GM21447 (cell line): ENCODE measurements around the gene DNAI1.
"Not testable (repeated sequence)": the region's sequence is repeated elsewhere in the genome, so short reads cannot be mapped to it uniquely, and the experiment has no call there.

Experiments used
- ATAC-seq: cut with Tn5 transposase; IDR thresholded peaks from one replicate; pipeline ENCODE4 v1.9.1; 2021; ENCODE audit not compliant: unreplicated experiment

The DNAI1 gene

DNA sequence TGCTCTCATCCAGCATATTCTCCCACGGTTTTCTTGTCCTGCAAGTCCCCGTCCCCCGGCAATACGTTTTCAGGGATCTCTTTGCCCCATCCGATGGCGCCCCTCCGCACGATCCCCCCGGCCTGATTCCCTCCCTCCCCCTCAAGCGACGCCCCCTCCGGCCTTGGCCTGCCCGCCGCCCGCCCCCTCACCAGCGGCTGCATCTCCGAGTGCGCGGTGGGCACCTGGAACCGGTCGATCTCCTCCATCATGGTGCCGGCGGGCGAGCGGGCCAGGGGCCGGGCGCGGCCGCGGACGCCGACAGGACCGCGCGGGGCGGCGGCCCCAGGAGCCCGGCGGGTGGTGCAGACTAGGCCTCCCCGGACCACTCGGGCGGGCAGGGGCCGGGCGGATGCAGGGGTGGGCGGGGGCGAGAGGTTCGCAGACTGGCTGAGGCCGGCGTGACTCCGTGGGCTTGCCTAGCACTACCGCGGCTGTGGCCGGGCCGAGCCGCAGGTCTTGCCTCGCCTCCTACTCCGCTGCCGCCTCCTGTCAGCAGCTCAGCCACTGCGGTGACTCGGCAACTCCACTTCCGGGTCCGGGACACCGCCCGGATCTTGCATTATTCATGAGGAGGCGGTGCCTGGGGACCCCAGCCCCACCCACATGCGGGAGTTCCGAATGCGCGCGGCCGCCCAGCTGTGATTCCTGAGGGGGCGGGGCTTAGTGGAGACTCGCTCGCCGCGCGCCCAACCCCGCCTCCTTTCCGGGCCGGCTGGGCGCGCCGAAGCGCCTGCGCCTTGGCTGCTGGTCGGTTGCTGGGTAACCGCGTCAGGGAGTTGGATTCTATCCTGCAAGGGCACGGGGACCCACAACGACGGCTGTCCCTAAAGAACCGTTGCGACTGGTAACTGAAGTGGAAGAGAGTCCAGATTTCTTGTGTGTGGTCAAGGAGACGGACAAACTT lies at the start of gene DNAI1, which contains the start of gene FAM219A:
TSS of gene DNAI1 (plus strand) at position 793 of the 946 bp plus-strand sequence. CDS start 201 bp downstream, outside the sequence.
TSS of gene FAM219A (minus strand) at position 558 of the 946 bp plus-strand sequence. CDS start at position 251, 307 bp downstream.
- ATAC-seq, result peak; percentile 98

DNA sequence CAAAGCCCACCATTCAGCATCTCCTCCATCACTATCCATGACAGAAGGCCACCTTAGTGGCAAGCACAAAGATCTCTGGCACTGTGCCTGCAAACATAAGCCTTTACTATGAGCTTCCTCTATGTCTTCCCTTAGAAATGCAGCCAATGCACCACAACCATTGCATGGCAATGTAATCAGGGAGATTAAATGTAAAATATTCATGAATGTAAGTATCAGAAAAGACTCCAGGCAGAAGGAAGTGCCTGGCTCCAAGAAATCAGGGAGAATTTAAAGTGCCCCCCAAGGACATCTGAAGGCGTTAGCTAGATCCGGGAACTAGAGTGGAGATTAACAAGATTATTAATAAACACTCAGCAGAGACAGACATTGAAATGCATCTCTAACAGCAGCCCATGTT lies 49.5 kb upstream of the DNAI1 start:
- no peak for ATAC-seq

DNA sequence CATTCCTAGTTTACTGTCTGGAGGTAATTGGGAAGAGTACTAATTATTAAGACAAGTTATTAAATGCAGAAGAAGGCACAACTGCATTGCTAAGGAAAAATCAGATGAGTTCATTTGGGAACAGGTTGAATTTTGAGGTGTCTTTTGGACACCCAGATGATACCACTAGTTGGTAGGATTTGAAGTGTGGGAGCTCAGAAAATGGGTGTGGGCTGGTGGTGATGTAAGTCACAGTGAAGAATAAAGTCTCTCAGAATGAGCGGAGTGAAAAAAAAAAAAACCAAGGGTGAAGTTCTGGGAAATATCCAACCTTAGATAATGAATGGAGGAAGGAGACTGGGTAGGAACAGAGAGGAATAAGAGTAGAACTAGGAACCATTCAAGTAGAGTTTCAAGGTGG lies 46.3 kb upstream of the DNAI1 start:
- no peak for ATAC-seq

DNA sequence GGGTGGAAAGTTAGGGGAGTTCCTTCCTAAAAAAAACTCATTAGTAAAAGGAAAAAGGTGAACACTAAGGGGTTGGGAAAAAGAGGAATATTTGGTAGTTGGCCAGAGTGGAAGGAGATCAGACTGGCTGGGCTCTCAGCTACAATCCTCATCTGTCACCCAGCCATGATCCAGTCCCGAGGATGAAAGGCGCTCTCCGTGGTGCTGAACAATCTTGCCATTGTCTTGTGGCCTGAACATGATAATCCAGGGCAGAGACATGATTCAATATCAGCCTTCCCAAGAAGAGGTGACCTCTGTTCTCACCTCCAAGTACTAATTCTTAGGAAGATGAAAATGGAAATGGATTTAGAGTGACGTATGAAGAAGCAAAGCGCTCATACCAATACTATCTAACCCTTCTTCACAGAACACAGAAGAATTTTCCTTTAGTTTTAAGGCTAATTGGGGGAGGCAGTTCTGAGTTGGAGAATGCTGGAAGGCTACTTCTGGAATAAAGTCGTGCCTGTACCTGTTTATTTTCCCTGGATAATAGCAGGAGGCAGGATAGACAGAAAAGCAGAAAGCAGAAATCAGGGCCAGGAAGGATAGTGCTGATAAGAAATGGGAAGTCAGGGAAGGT lies 45.3 kb upstream of the DNAI1 start:
- ATAC-seq, result no peak

GRCh38 chr9:34417734-34418133 lies 40.9 kb upstream of the DNAI1 start:
- no peak for ATAC-seq

DNA sequence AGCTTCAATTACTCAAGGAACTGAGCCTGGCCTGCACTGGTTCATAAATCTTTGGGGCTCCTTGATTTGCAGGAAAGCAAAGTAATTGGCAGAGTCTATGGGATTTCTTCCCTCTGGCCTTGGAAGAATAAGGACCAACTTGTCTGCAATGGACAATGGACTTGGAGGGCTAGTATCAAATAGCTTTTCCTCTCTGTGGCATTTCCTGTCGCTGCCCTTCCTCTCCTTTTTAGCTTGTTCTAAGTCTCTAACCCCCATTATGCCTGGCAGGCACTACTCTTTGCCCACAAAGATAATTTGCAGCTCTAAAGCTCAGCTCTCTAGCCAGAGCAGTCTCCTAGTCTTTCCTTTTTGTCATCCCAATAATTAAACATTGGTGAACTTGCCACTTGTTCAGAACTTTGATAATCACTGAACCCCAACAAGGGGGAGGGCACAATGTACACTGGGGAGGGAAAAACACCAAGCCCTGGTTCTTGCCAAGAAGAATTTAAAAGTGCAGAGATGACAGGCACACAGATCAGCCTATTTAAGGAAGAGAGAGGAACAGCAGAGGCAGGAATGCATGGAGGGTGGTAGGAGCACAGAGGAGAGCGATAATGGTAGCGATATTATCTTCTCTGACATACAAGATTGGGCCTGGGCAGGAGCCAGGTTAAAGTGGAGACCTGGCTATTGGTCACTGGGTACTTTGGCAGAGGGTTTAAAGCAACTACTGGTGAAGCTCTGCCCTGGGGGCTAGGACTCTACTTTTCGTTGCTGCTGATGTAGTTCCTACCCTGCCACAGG lies 38.7 kb upstream of the DNAI1 start:
- ATAC-seq, result no peak

- ATAC-seq, result no peak
These were observed 32.1 kb upstream of the DNAI1 start for GRCh38 chr9:34426347-34427074.

GRCh38 chr9:34428325-34428958 lies 30.2 kb upstream of the DNAI1 start:
- ATAC-seq, result no peak

DNA sequence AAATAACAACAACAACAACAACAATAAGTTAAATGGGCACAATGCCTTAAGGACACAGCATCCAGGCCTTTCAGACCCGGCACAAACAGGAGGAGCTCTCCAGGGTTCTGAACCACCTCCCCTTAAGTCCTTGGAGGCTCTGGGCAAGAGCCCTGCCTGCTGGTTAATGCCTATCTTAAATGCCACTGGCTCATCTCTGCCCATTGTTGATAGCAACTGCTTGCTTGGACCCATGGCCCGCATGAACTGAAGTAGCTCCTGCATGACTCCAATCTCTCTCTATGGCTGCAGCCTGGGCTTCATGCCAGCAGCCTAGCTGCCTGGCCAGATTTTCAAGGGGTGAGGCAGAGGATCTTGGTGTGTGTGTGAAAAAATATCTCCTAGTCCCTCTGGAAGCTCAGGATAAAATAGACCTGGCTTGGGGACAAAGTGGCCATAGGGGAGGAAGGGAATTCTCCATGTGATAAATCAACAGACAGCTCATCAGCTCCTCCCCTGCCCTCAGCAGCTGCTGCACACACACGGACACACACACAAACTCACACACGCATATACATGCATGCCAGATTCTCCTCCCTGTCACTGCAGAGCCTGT lies 27.7 kb upstream of the DNAI1 start:
- ATAC-seq, result no peak

- no peak for ATAC-seq
These were observed 26.9 kb upstream of the DNAI1 start for GRCh38 chr9:34431667-34432066.

DNA sequence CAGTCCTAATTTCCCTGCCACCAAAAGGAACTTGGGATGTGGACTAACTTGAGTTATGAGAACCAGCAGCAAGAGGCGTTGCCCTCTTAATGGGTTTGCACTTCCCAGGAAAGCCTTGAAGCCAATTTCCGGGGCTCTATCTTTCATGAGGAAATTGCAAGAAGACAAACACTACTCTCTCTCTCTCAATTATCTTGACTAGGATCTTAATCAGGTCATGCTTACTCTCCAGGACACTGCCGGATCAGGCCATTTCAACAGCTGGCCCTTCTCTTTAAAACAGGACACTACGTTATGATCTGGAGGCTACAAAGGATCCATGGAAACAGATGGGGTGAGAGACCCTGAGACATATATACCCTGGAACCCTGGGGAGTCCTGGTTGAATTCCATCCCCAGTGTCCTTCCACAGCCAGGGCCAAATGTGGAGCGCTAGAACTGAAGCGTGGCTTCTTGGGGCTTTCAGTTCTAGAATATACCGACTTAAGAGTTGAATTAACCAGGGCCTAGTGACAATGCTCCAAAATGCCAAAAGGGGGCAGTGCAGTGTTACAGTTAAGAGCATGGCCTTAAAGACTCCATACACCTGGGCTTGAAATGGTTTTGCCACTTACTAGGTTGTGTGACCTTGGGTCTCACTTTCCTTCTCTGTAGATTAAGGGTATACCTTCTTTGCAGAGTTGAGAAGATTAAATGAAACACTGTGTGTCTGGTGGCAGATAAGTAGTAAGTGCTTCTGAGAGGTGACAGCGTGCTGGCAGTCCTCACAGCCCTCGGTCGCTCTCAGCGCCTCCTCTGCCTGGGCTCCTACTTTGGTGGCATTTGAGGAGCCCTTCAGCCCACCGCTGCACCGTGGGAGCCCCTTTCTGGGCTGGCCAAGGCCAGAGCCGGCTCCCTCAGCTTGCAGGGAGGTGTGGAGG lies 21.3 kb upstream of the DNAI1 start:
- no peak for ATAC-seq

GRCh38 chr9:34437926-34438307 lies 20.7 kb upstream of the DNAI1 start:
- ATAC-seq, result not testable (repeated sequence)

DNA sequence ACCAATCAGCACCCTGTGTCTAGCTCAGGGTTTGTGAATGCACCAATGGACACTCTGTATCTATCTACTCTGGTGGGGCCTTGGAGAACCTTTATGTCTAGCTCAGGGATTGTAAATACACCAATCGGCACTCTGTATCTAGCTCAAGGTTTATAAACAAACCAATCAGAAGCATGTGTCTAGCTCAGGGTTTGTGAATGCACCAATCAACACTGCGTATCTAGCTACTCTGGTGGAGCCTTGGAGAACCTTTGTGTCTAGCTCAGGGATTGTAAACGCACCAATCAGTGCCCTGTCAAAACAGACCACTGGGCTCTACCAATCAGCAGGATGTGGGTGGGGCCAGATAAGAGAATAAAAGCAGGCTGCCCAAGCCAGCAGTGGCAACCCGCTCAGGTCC lies 20.1 kb upstream of the DNAI1 start:
- ATAC-seq, result not testable (repeated sequence)

GRCh38 chr9:34440017-34440416 lies 18.6 kb upstream of the DNAI1 start:
- no peak for ATAC-seq

GRCh38 chr9:34442770-34443169 lies 15.8 kb upstream of the DNAI1 start:
- ATAC-seq, result no peak

DNA sequence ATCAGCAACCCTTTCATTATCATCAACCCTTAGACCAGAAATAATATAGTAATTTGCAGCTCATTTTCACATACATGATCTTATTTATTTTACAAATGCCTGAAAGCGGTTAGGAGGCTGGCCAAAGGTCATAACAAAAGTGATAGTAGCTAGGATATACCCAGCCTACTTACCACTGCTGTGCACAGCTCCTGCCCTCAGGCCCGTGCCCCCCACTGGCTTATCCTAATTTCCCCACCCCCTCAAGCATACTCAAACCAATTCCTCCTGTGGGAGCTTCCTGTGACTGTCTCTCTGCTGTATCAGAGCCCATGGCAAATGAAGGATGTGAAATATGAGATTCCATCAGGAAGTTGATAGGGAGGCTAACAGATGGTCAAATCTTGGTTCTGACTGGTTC lies 15.1 kb upstream of the DNAI1 start:
- no peak for ATAC-seq

GRCh38 chr9:34443976-34444375 lies 14.6 kb upstream of the DNAI1 start:
- ATAC-seq, result no peak

DNA sequence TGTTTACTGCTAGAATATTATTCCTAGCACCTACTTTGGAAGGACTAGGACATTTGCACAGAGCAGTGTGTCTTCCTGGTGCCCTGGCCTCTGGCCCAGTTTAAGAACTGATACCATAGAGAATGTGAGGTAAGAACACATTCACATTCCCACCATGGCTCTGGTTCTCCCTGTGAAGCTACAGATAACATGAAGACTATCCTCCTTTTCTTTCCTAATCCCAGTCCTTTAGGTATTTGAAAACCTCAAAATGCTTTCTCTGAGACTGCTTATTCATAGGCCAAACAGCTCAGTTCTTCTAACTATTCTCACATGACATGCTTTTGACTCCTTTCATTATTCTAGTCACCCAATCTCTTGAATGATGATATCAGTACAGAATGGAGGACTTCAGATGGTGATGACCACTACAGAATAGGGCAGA lies 12.1 kb upstream of the DNAI1 start:
- ATAC-seq, result no peak

DNA sequence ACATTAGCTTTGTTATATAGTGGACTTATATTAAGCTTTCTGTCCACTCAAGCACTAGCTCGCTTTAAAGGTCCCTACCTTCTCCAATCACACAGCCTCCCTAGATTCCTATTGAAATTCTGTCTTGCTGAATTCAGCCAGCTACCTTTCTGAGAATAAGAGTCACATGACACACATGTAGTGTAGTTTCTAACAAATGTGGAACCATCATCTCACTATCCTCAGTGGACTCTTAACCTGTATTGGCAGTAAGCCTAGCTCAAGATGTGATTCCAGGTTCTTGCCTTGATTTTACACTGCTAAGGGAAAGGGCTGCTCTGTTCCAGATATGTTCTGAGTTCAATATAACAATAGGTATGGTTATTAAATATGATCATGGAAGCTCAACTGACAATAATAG lies 11.7 kb upstream of the DNAI1 start:
- ATAC-seq, result no peak
